Kidney (tissue), 14 donors: ENCODE data around the gene DNHD1. TPM values are rescaled to one million over a fixed set of nuclear protein-coding genes. Genes with fewer than 3 reads are reported as not detected.

Experiments used
- DNase-seq, 5 donors: peaks; one replicate each; pipeline ENCODE4 v3.0.0-alpha.2; 2013 to 2020
- FAIRE-seq: peaks from 2 replicates; lab custom pipeline; 2012; peaks lifted over from hg19 to GRCh38; lab: Jason Lieb, UNC
- H3K27ac ChIP-seq, 2 donors: one replicate each; pipeline ENCODE4 v1.7.0; 2013; ENCODE audit warnings: low read depth in 2 of 2, low read length in 2 of 2, inconsistent platforms in 1 of 2
- H3K27me3 ChIP-seq: one replicate; pipeline ENCODE4 v1.7.1; 2013; ENCODE audit warnings: low read length, inconsistent platforms; ENCODE audit not compliant: control insufficient read depth, insufficient read depth
- H3K36me3 ChIP-seq, 3 donors: one replicate each; pipeline versions ENCODE4 v1.7.0 to v1.7.1; 2013; ENCODE audit warnings: low read length in 3 of 3, control low read depth in 1 of 3, inconsistent platforms in 1 of 3; ENCODE audit not compliant: insufficient read depth in 3 of 3, control insufficient read depth in 2 of 3
- H3K4me1 ChIP-seq, 3 donors: one replicate each; pipeline versions ENCODE4 v1.7.0 to v1.7.1; 2013; ENCODE audit warnings: low read length in 3 of 3, inconsistent platforms in 1 of 3, low read depth in 1 of 3; ENCODE audit not compliant: control insufficient read depth in 2 of 3, insufficient read depth in 2 of 3
- H3K4me3 ChIP-seq, 3 donors: one replicate each; pipeline versions ENCODE4 v1.7.0 to v1.8.1; 2013; ENCODE audit warnings: low read length in 3 of 3, control low read depth in 1 of 3, inconsistent platforms in 1 of 3
- H3K9ac ChIP-seq, 3 donors: one replicate each; pipeline versions ENCODE4 v1.7.0 to v1.7.1; 2013; ENCODE audit warnings: low read length in 3 of 3, control low read depth in 1 of 3, inconsistent platforms in 1 of 3
- H3K9me3 ChIP-seq, 3 donors: one replicate each; pipeline versions ENCODE4 v1.7.0 to v1.7.1; 2013; ENCODE audit warnings: low read length in 3 of 3, control low read depth in 1 of 3, inconsistent platforms in 1 of 3; ENCODE audit not compliant: control insufficient read depth in 2 of 3, insufficient read depth in 1 of 3
- CTCF ChIP-seq: IDR thresholded peaks from 3 replicates; pipeline ENCODE4 v1.5.1; 2012; ENCODE audit warnings: mild to moderate bottlenecking, moderate library complexity, borderline replicate concordance; ENCODE audit not compliant: insufficient read depth; ENCODE audit errors: extremely low read depth
- intact Hi-C: fragments of 100-400 bp; cut with DNase I; formaldehyde crosslinking; loops from one replicate; pipeline ENCODE4 v1.11.1; 2022
- polyA plus RNA-seq: library from polyadenylated mRNA; stranded (reverse); fragments of 350-450 nt; fragmentation: Illumina TruSeq; extraction: RNeasy Lipid Tissue Mini Kit (QIAGEN cat#74804); gene quantifications from one replicate; pipeline ENCODE4 v1.2.3, GENCODE V29; 2014; ENCODE audit warnings: low read depth, low replicate concordance; ENCODE audit not compliant: insufficient read depth
- total RNA-seq: library from RNA; stranded (reverse); fragmentation: NEBNext Ultra II Directional; extraction: Animal tissue kit (Norgen Biotek cat#: 25700); gene quantifications from one replicate; pipeline ENCODE4 v1.2.1, GENCODE V29; 2021
- donor health status: control.
- donor health status: control.
- donor health status: control.
- donor health status: control.
- donor health status: control.
- donor health status: DM: yes; HTN: yes; CAD: no.
- donor health status: Normal renal cell carcinoma (clear cell type).

DNHD1 gene
- total and polyA plus RNA-seq, 2 donors from 2014 or later: 3.5 to 10.1 TPM

GRCh38 chr11:6587360-6587953, 90.4 kb downstream of the DNHD1 start:
- FAIRE-seq (no peak), DNase-seq (peak in 1 of 5 donors; percentile 40)
- H3K4me3 ChIP-seq: no peak overlapping the region
- peaks cover 2 to 9% (median 5%) of the 10 kb centered on the region in 3 donors for H3K9me3 ChIP-seq
- no peaks in the 10 kb centered on the region for H3K27me3 ChIP-seq
- H3K36me3 ChIP-seq: peaks cover 0 to 10% (median 3%) of the 10 kb centered on the region in 3 donors
- no peak overlapping the region for H3K27ac ChIP-seq
- H3K9ac ChIP-seq: no peak overlapping the region
- intact Hi-C loops: no loop called here
- no peak for TF ChIP-seq CTCF
- no peaks in the 10 kb centered on the region for H3K4me1 ChIP-seq

GRCh38 chr11:6588018-6588417, 90.9 kb downstream of the DNHD1 start:
- Histone ChIP-seq H3K27ac (no peak overlapping the region), H3K27me3 (no peaks in the 10 kb centered on the region), H3K4me3 (no peak overlapping the region), H3K4me1 (no peaks in the 10 kb centered on the region), H3K36me3 (peaks cover 0 to 10% (median 3%) of the 10 kb centered on the region in 3 donors), H3K9ac (no peak overlapping the region), H3K9me3 (peaks cover 2 to 9% (median 5%) of the 10 kb centered on the region in 3 donors)
- intact Hi-C loops: no loop called here
- TF ChIP-seq CTCF: no peak
- DNase-seq: no peak
- FAIRE-seq: no peak

GRCh38 chr11:6594142-6594768, 97.2 kb downstream of the DNHD1 start:
- TF ChIP-seq CTCF: no peak
- H3K4me1 ChIP-seq: peaks cover 0 to 6% (median 0%) of the 10 kb centered on the region in 3 donors
- intact Hi-C loops: no loop called here
- no peak overlapping the region for H3K9ac ChIP-seq
- no peak overlapping the region for H3K4me3 ChIP-seq
- no peaks in the 10 kb centered on the region for H3K27me3 ChIP-seq
- DNase-seq (no peak), FAIRE-seq (no peak)
- peaks cover 0 to 21% (median 10%) of the 10 kb centered on the region in 3 donors for H3K36me3 ChIP-seq
- no peak overlapping the region for H3K27ac ChIP-seq
- H3K9me3 ChIP-seq: no peaks in the 10 kb centered on the region
